GM19324 (cell line): ENCODE results near the gene GDAP1L1.
"Not testable (repeated sequence)": the region's sequence is repeated elsewhere in the genome, so short reads cannot be mapped to it uniquely, and the experiment has no call there.

ENCODE experiments used
- ATAC-seq: cut with Tn5 transposase; IDR thresholded peaks from one replicate; pipeline ENCODE4 v1.9.1; 2021; ENCODE audit warnings: mild to moderate bottlenecking, moderate library complexity; ENCODE audit not compliant: unreplicated experiment, low FRiP score

Gene GDAP1L1

DNA sequence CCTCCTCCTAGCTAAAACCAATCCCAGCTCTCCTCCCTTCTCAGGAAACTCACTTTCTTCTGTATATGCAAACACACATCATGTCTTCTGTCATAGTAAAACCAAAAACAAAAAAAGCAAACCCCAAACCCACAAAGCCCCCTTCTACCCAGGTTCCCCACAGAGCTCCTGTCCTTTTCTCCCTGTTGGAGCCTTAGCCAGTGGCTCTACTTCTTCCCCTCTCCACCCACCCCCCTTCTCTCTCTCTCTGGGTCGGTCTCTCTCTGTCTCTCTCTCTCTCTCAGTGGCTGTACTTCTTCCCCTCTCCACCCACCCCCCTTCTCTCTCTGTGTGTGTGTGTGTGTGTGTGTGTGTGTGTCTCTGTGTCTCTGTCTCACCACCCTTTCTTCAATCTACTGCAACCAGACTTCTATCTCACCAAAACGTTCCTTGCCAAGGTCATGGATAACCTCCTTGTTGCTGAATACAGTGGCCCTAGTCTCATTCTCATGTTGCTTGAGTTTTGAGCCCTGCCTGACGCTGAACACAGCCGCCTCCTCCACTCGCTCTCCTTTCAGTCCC lies 27.9 kb upstream of the GDAP1L1 start:
- no peak for ATAC-seq

DNA sequence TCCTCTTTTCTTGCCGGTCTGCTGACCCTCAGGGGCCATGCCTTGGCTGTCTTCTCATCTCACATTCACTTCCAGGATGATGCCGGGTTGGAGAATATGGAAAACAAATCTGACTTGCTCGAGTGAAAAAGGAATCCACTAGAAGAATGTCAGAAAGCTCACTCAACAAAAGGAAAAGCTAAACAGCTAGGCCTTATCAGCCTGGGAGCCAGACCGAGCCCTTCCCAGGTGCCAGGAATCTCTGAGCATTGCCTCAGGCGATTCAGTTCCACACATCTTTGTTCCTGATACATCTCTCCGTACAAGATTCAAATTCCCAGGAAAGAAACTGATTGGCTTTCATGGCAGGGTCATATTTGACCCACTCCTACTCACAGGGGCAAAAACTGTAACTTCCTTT lies 27.3 kb upstream of the GDAP1L1 start:
- no peak for ATAC-seq

- ATAC-seq, result no peak
Observed at GRCh38 chr20:44221368-44221954, 25.6 kb upstream of the GDAP1L1 start.

DNA sequence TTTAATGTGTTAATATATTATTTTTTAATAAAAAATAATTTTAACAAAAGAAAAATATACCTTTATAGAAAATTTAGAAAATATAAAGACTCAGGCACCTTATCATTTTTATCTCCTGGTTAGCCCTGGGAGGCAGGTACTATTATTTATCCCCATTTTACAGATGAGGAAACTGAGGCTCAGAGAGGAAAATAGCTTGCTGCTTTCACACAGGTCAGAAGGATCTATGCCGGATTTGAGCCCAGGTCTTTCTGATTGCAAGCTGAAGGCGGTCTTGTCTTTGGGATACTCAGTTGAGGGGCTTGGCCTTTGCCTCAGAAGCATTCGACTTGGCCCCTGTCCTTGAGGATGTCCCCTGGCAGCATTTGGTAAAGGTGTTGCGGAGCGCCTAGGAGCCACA lies 25.1 kb upstream of the GDAP1L1 start:
- ATAC-seq, result no peak

- no peak for ATAC-seq
Observed at GRCh38 chr20:44222633-44223368, 24.3 kb upstream of the GDAP1L1 start.

GRCh38 chr20:44223721-44224120 lies 23.4 kb upstream of the GDAP1L1 start:
- no peak for ATAC-seq

DNA sequence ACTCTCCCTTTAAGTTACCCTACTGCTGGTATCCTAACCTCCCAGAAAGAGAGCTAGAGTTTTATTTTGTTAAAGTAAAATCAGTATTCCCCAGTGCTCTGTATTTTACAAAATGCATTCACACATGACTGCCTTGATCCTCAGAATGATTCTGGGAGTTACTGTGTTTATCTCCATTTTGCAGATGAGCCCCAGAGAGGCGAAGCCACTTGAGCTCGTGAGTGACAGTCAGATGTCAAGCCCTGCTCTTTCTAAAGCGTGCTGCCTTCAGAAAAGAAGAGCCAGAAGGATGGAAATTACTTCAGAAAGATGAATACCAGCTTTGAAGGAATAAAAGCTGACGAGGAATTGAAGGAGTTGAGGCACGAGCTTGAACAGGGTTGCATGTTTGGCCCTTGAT lies 22.5 kb upstream of the GDAP1L1 start:
- no peak for ATAC-seq

DNA sequence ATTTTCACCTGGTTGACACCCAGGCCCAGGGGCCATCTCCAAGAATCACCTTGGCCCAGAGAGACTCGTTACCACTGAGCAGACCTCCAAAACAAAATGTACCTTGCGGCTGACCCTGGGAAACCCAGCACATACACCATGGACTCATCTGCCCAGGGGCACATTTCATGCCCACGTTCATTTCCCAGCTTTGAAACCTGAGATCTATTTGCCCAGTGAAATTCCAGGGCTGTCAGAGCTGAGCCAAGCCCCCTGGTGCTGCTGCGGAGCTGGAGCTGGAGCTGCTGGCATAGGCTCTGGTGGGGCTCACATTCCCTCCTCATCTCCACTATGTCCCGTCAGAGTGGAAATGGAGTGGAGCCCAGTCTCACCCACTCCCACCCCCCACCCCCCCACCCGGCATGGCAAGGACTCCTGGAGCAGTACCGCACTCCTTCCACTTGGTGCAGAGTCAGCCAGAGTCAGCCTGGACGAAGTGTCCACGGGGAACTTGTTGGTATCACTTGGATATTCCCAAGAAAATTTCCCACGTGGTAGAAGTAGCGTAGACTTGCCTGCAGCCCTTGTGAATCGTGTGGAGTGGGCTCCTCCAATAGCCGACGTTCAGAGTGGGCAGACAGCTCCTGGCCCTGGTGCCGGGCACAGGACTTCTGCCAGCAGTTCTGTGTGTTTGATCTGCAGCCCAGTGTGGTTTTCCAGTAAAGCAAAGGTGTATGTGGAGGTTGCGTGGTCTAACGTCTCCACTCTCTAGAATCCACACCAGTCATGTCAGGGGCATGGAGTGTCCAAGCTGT lies 18.4 kb upstream of the GDAP1L1 start:
- ATAC-seq, result no peak

- ATAC-seq, result no peak
Observed at GRCh38 chr20:44231193-44231592, 15.9 kb upstream of the GDAP1L1 start.

- no peak for ATAC-seq
Observed at GRCh38 chr20:44231713-44232468, 15.2 kb upstream of the GDAP1L1 start.

GRCh38 chr20:44232469-44232856 lies 14.6 kb upstream of the GDAP1L1 start:
- ATAC-seq, result not testable (repeated sequence)

- no peak for ATAC-seq
Observed at GRCh38 chr20:44233436-44234016, 13.6 kb upstream of the GDAP1L1 start.

DNA sequence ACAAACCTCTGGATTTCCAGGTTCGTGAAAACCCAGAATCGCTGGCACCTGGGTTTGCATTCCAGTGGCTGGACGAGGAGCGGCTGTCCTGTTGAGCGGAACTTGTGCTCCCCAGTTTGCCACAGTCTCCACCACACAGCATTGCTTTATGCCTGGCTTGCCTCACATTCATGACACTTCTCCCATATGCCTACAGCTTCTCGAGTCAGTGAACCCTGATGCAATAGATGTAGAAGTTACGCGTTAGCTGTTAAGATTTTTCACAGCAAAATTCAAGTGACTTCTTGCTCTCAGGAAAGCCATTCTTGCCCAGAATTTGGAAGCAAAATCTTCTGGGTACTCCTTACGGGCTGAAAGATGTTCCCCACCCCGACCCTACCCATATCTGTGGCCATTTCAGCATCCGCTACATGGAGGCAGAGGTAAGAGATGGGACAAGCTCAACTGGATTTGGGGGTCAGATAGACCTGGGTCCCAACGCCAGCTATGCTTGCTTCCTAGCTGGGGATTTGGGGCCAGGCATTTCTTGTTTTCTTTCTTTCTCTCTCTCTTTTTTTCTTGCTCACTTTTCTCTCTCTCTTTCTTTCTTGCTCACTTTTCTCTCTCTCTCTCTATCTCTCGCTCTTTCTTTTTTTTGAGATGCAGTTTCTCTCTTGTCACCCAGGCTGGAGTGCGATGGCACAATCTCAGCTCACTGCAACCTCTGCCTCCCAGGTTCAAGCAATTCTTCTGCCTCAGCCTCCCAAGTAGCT lies 12.4 kb upstream of the GDAP1L1 start:
- no peak for ATAC-seq

DNA sequence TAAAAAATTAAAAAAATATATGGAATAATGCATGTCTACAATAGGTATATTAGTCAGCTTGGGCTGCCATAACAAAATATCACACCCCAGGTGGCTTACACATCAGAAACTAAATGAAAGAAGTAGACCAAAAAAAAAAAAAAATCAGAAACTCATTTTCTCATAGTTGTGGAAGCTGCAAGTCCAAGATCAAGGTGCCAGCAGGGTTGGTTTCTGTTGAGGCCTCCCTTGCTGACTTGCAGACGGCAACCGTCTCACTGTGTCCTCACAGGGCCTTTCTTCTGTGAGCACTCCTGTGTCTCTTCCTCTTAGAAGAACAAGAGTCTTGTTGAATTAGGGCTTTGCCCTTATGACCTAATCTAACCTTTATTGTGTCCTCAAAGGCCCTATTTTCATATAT lies 11.4 kb upstream of the GDAP1L1 start:
- ATAC-seq, result no peak

- ATAC-seq, result not testable (repeated sequence)
Observed at GRCh38 chr20:44236840-44237239, 10.3 kb upstream of the GDAP1L1 start.

DNA sequence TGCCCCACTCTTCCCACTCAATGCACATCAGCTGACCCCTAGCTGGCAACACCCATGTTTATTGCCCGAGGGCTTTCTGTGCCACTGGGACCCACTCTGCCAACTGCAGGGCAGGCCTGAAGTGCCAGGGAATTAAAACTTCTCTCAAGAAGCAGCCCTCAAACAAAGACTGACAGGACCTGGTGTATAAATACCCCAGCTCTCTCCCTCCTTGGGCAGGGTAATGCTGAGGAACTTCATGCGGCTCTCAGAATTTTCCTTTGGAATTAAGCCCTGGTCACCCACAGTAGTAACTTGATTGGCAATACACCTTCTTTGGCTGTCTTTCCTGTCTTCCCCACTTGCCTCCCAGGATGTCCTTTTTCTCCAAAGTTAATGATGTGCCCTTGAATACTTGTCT lies 5.3 kb upstream of the GDAP1L1 start:
- no peak for ATAC-seq

GRCh38 chr20:44245977-44246376 lies 1.1 kb upstream of the GDAP1L1 start:
- ATAC-seq, result no peak

DNA sequence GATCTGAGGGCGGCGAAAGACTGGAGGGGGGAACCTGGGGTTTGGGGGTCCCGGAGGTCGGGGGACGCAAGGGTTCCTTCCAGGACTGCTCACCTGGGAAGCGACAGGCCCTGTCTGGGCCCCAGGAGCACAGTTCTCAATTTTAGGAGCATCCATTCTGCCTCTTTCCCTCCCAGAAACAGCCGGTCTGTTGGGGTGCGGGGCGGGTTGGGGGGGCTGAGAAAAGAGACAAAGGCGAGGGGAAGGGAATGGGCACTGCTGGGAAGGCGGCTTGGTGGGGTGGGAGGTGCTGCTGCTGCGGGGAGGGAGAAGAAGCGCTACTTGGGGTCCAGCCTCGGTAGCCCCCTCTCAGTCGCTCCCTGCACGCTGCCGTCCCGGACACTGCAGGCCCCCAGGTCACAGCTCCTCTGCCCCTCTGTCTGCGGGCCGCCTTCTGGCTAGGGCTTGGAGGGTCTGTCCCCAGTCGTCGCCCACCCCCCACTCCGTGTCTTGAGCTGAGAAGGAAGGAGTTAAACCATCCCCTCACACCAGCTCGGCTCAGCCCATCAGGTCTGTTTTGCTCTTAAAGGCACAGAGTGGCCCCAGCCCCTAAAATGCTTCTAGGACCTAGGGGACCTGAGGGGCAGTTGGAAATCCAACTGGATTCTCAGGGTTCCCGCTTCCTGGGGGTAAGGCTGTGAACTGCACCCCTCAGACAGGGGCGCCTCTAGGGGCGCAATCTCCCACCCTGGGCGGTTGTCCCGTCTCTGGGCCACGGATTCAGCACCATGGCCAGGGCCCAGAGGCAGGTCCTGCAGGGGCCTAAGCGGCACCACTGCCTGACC lies 690 bp downstream of the GDAP1L1 start:
- ATAC-seq, result no peak

GRCh38 chr20:44248410-44248759 lies 1.3 kb downstream of the GDAP1L1 start:
- ATAC-seq, result no peak
